HG02852 (cell line): ENCODE data around the gene MEIKIN.
"Not testable (repeated sequence)": the region's sequence is repeated elsewhere in the genome, so short reads cannot be mapped to it uniquely, and the experiment has no call there.

Experiments used
- ATAC-seq: cut with Tn5 transposase; IDR thresholded peaks from one replicate; pipeline ENCODE4 v1.9.1; 2021; ENCODE audit warnings: mild to moderate bottlenecking, moderate library complexity; ENCODE audit not compliant: unreplicated experiment

Gene MEIKIN

GRCh38 chr5:131914472-131914871 is 31.0 kb downstream of the MEIKIN start:
- no peak for ATAC-seq

- ATAC-seq: no peak
Measured at GRCh38 chr5:131913603-131914002, 31.9 kb downstream of the MEIKIN start.

GRCh38 chr5:131906668-131907067 is 38.8 kb downstream of the MEIKIN start:
- ATAC-seq: no peak

DNA sequence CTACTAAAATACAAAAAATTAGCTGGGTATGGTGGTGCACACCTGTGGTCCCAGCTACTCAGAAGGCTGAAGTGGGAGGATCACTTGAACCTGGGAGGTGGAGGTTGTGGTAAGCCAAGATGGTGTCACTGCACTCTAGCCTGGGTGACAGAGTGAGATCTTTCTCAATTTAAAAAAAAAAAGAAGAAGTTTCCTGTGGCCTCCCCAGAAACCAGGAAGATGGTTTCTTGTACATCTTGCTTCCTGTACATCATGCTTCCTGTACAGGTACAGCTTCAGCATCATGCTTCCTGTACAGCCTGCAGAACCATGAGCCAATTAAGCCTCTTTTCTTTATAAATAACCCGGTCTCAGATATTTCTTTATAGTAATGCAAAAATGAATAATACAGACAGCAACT is 43.2 kb downstream of the MEIKIN start:
- not testable (repeated sequence) for ATAC-seq

GRCh38 chr5:131899686-131900085 is 45.8 kb downstream of the MEIKIN start:
- no peak for ATAC-seq

GRCh38 chr5:131883984-131884383 is 61.5 kb downstream of the MEIKIN start:
- no peak for ATAC-seq

GRCh38 chr5:131879705-131880104 is 65.8 kb downstream of the MEIKIN start:
- no peak for ATAC-seq

GRCh38 chr5:131877873-131878272 is 67.6 kb downstream of the MEIKIN start:
- no peak for ATAC-seq

DNA sequence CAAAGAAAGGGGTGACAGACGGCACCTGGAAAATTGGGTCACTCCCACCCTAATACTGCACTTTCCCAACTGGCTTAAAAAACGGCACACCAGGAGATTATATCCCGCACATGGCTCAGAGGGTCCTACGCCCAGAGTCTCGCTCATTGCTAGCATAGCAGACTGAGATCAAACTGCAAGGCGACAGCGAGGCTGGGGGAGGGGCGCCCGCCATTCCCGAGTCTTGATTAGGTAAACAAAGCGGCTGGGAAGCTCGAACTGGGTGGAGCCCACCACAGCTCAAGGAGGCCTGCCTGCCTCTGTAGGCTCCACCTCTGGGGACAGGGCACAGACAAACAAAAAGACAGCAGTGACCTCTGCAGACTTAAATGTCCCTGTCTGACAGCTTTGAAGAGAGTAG is 74.2 kb downstream of the MEIKIN start:
- not testable (repeated sequence) for ATAC-seq

GRCh38 chr5:131867524-131867923 is 77.9 kb downstream of the MEIKIN start:
- no peak for ATAC-seq

GRCh38 chr5:131863700-131864099 is 81.8 kb downstream of the MEIKIN start:
- ATAC-seq: no peak

- ATAC-seq: no peak
Measured at GRCh38 chr5:131857388-131857787, 88.1 kb downstream of the MEIKIN start.

DNA sequence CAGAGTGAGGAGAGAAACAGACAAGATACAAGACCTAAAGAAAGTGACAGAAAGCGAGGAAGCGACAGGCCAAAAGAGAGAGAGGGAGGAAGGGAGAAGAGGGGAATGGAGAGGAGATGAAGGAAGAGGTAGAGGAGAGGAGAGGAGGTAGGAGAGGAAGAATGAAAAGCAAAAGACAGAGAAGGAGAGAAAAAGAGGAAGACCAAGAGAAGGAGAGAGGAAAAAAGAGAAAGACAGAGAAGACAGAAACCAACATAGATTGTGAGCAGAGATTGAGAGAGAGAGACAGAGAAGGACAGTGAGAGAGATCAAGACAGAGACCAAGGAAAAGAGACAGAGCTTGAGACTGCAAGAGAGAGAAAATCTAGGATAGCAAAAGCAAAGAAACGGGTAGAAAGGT is 90.0 kb downstream of the MEIKIN start:
- ATAC-seq: no peak

DNA sequence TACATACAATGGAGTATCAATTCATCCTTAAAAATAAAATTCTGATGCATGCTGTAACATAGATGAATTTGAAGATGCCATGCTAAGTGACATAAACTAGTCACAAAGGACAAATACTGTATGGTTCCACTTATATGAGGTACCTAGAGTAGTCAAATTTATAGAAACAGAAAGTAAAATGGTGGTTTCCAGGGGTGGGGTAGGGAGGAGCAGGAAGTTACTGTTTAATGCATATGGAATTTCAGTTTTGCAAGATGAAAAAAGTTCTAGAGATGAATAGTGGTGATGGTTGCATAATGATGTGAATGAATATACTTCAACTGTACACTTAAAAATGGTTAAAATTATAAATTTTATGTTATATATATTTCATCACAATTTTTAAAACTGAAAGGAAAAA is 91.3 kb downstream of the MEIKIN start:
- ATAC-seq: peak; percentile 83

GRCh38 chr5:131848662-131849061 is 96.8 kb downstream of the MEIKIN start:
- no peak for ATAC-seq

DNA sequence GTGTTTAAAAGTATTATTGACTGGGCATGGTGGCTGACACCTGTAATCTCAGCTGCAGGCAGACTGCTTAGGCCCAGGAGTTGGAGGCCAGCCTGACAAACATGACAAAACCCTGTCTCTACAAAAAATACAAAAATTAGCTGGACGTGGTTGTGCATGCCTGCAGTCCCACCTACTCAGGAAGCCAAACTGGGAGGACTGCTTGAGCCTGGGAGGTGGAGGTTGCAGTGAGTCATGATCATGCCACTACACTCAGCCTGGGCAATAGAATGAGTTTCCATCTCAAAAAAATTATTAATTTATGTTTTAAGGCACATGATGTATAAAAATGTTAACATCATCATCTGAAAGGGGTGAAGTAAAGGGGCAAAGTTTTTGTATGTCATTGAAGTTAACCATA is 98.9 kb downstream of the MEIKIN start:
- ATAC-seq: no peak

DNA sequence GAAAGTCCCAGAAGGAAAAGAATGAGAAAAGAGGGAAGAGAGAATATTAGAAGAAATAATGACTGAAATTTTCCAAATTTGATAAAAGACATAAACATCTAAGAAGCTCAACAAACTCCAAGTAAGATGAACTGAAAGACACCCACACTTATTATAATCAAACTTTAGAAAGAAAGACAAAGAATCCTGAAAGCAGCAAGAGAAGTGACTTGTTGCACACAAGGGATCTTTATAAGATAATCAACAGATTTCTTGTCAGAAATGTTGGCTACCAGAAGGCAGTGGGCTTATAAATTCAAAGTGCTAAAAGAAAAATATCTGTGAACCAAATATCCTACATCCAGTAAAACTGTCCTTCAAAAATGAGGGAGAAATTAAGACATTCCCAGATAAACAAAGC is 99.6 kb downstream of the MEIKIN start:
- no peak for ATAC-seq

GRCh38 chr5:131842971-131843370 is 102.5 kb downstream of the MEIKIN start:
- ATAC-seq: not testable (repeated sequence)

DNA sequence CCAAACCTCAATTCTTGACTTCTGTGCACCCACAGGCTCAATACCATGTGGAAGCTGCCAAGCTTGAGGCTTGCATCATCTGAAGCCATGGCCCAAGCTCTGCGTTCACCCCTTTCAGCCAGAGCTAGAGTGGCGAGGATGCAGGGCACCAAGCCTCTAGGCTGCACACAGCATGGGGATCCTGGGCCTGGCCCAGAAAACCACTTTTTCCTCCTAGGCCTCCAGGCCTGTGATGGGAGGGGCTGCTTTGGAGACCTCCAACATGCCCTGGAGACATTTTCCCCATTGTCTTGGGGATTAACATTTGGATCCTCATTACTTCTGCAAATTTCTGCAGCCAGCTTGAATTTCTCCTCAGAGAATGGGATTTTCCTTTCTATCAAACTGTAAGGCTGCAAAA is 112.8 kb downstream of the MEIKIN start:
- not testable (repeated sequence) for ATAC-seq

DNA sequence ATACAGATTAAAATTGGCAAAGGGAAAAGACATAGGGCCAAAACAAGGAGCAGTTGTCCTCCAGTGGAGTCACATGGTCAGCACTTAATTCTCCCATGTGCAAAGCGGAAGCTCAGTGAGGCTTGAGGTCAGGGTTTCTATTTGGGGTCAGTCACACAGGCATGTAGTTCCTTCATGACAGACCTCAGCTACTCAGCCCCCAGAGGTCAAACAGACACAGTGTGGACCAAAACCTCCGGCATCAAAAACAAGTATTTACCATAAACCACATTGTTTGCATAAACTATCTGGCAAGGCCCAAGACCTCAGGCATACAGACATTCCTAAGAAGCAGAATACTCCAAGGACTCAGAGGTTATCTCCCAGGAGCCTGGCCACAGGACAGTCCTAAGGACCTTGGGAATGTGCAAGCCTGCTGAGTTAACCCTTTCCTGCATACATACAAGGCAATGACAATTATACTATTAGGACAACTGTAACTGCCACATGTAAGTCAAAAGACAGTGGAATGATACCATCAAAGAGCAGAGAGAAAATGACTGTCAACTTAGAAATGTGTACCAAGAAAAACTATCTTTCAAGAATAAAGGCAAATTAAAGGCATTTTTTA is 120.0 kb downstream of the MEIKIN start:
- ATAC-seq: no peak

DNA sequence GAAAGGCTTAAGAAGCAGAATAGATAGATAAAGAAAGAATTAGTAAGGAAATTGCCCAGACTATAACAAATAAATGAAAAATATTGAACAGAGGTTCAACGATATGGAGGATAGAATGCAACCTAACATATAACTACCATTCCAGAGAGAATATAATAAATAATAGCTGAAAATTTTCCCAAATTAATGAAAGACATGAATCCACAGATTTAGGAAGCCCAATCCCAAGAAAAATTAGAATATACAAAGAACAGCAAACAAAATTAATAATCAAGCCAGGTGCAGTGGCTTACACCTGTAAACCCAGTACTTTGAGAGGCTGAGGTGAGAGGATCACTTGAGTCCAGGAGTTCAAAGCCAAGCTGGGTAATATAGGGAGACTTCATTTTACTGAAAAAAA is 120.8 kb downstream of the MEIKIN start:
- no peak for ATAC-seq

DNA sequence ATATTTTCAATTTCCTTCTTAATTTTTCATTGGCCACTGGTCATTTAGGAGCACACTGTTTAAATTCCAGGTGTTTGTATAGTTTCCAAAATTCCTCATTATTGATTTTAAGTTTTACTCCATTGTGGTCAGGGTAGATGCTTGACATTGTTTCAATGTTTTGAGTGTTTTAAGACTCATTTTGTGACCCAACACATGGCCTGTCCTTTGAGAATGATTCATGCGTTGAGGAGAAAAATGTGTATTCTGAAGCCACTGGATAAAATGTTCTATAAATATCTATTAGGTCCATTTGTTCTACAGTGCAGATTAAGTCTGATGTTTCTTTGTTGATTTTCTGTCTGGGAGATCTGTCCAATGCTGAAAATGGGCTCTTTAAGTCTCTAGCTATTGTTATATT is 124.2 kb downstream of the MEIKIN start:
- no peak for ATAC-seq

DNA sequence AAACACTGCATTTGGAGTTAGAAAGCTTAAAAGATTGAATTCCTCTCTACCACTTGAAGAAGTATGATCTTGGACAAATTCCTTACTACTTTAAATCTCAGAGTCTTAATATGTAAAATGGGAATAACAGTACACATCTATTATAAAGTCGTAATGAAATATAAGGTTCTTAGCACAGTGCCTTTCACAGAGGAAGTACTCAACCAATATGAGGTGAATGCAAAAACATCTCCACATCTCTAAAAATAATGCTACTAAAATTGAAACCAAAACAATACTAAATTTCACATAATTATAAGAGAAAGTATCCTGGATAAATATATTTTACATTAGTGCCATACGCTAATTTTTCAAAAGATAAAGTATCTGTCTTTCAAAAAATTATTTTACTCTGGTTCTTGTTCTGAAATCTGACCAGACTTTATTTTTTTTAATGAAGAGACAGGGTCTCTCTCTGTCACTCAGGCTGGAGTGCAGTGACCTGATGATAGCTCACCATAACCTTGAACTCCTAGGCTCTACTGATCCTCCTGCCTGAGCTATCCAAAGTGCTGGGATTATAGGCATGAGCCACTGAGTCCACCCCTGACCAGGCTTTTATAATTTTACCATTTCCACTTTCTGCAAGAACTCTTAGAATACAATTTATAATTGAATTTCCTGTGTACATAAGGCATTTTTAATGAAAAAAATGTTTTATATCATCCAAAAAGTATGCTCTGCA is 127.3 kb downstream of the MEIKIN start:
- ATAC-seq: no peak
